ENCODE measurements around the gene EIF4G3.
"Not testable (repeated sequence)": the region's sequence is repeated elsewhere in the genome, so short reads cannot be mapped to it uniquely, and the experiment has no call there.

Gene EIF4G3

GRCh38 chr1:20854529-20854928 lies 322.2 kb downstream of the EIF4G3 start:
- no peak for DNase-seq

- DNase-seq = not testable (repeated sequence)
Observed at GRCh38 chr1:20851791-20852190, 324.9 kb downstream of the EIF4G3 start.

GRCh38 chr1:20850021-20850420 lies 326.7 kb downstream of the EIF4G3 start:
- DNase-seq = no peak

GRCh38 chr1:20849100-20849499 lies 327.6 kb downstream of the EIF4G3 start:
- DNase-seq = no peak

GRCh38 chr1:20848162-20848561 lies 328.5 kb downstream of the EIF4G3 start:
- DNase-seq = no peak

GRCh38 chr1:20847611-20848080 lies 329.1 kb downstream of the EIF4G3 start:
- no peak for DNase-seq

GRCh38 chr1:20846461-20847374 lies 330.0 kb downstream of the EIF4G3 start:
- DNase-seq = no peak

- no peak for DNase-seq
Observed at GRCh38 chr1:20840731-20841130, 336.0 kb downstream of the EIF4G3 start.

- no peak for DNase-seq
Observed at GRCh38 chr1:20837554-20838192, 339.0 kb downstream of the EIF4G3 start.

GRCh38 chr1:20836230-20836629 lies 340.5 kb downstream of the EIF4G3 start:
- no peak for DNase-seq

GRCh38 chr1:20834780-20835179 lies 341.9 kb downstream of the EIF4G3 start:
- no peak for DNase-seq

- no peak for DNase-seq
Observed at GRCh38 chr1:20834192-20834591, 342.5 kb downstream of the EIF4G3 start.

- DNase-seq = no peak
Observed at GRCh38 chr1:20830378-20830777, 346.3 kb downstream of the EIF4G3 start.

- DNase-seq = no peak
Observed at GRCh38 chr1:20829946-20830345, 346.8 kb downstream of the EIF4G3 start.

- no peak for DNase-seq
Observed at GRCh38 chr1:20829531-20829930, 347.2 kb downstream of the EIF4G3 start.

- no peak for DNase-seq
Observed at GRCh38 chr1:20823845-20824244, 352.9 kb downstream of the EIF4G3 start.

GRCh38 chr1:20821466-20821865 lies 355.2 kb downstream of the EIF4G3 start:
- no peak for DNase-seq

- DNase-seq = no peak
Observed at GRCh38 chr1:20819818-20820217, 356.9 kb downstream of the EIF4G3 start.

GRCh38 chr1:20814534-20814871 lies 362.2 kb downstream of the EIF4G3 start:
- DNase-seq = no peak

- DNase-seq = no peak
Observed at GRCh38 chr1:20811916-20812315, 364.8 kb downstream of the EIF4G3 start.

GRCh38 chr1:20793236-20793635 lies 383.5 kb downstream of the EIF4G3 start:
- no peak for DNase-seq

GRCh38 chr1:20792196-20792595 lies 384.5 kb downstream of the EIF4G3 start:
- no peak for DNase-seq

GRCh38 chr1:20790785-20791184 lies 385.9 kb downstream of the EIF4G3 start:
- no peak for DNase-seq

GRCh38 chr1:20789598-20789997 lies 387.1 kb downstream of the EIF4G3 start:
- DNase-seq = not testable (repeated sequence)
